PC-9 (cell line): ENCODE results near the gene WDR11. TPM values are rescaled to one million over a fixed set of nuclear protein-coding genes. Genes with fewer than 3 reads are reported as not detected.

Experiments
- BruUV-seq: library from RNA; stranded (reverse); fragments of 400-500 nt; replicated peaks from 2 replicates; lab custom pipeline; 2021; lab: Mats Ljungman, UMichigan
- CTCF ChIA-PET: fragments of 300-600 bp; sonication (Branson Sonifier 250); formaldehyde crosslinking; loops from one replicate; lab custom pipeline; 2022; ENCODE audit warnings: antibody characterized with exemption; lab: Charles Lee
- POLR2A ChIA-PET: fragments of 300-600 bp; sonication (Branson Sonifier 250); formaldehyde crosslinking; loops from one replicate; lab custom pipeline; 2022; ENCODE audit warnings: antibody characterized with exemption; ENCODE audit not compliant: unreplicated experiment; lab: Charles Lee
- DNase-seq, 2 experiments: peaks; one replicate each; pipeline versions ENCODE4 v3.0.0 to v3.0.0-alpha.2; 2015 to 2022; ENCODE audit warnings: mixed read lengths in 1 of 2
- H2AFZ ChIP-seq: fragments of 200-600 bp; sonication (generic); 2 replicates; pipeline ENCODE4 v1.8.1; 2017; ENCODE audit warnings: antibody characterized with exemption
- H3F3A ChIP-seq: fragments of 200-600 bp; sonication (generic); 2 replicates; pipeline ENCODE4 v1.8.1; 2017; ENCODE audit warnings: antibody characterized with exemption, mild to moderate bottlenecking, low read depth; ENCODE audit not compliant: insufficient read depth
- H3K27ac ChIP-seq: fragments of 200-600 bp; sonication (generic); 2 replicates; pipeline ENCODE4 v1.6.1; 2016; ENCODE audit warnings: mixed run types
- H3K27me3 ChIP-seq: fragments of 200-600 bp; sonication (generic); 2 replicates; pipeline ENCODE4 v1.6.1; 2016; ENCODE audit warnings: low read depth, mixed run types; ENCODE audit not compliant: insufficient read depth
- H3K36me3 ChIP-seq: fragments of 200-600 bp; sonication (generic); 2 replicates; pipeline ENCODE4 v1.6.1; 2016; ENCODE audit warnings: low read depth, mixed run types
- H3K4me1 ChIP-seq: fragments of 200-600 bp; sonication (generic); replicated peaks from 2 replicates; pipeline ENCODE4 v1.6.1; 2016; ENCODE audit warnings: mixed run types; ENCODE audit not compliant: insufficient read depth
- H3K4me2 ChIP-seq: fragments of 200-600 bp; sonication (generic); 2 replicates; pipeline ENCODE4 v1.6.1; 2017; ENCODE audit warnings: mixed run types
- H3K4me3 ChIP-seq: fragments of 200-600 bp; sonication (generic); 2 replicates; pipeline ENCODE4 v1.6.1; 2016; ENCODE audit warnings: mixed run types
- H3K79me2 ChIP-seq: fragments of 200-600 bp; sonication (generic); 2 replicates; pipeline ENCODE4 v1.6.1; 2017; ENCODE audit warnings: low read depth, mixed run types
- H3K9me2 ChIP-seq: fragments of 200-600 bp; sonication (generic); 2 replicates; pipeline ENCODE4 v1.8.1; 2017; ENCODE audit warnings: mild to moderate bottlenecking; ENCODE audit not compliant: insufficient read depth
- H3K9me3 ChIP-seq: fragments of 200-600 bp; sonication (generic); 2 replicates; pipeline ENCODE4 v1.8.1; 2016; ENCODE audit warnings: low read depth; ENCODE audit not compliant: insufficient read depth
- H4K20me1 ChIP-seq: fragments of 200-600 bp; sonication (generic); 2 replicates; pipeline ENCODE4 v1.8.1; 2017; ENCODE audit not compliant: insufficient read depth
- CTCF ChIP-seq: fragments of 200-600 bp; sonication (generic); conservative IDR thresholded peaks from 2 replicates; pipeline ENCODE4 v1.6.1; 2017; ENCODE audit warnings: mixed run types, antibody characterized with exemption, mild to moderate bottlenecking, moderate library complexity
- EZH2 ChIP-seq: fragments of 200-600 bp; sonication (generic); IDR thresholded peaks from 2 replicates; pipeline ENCODE4 v1.8.0; 2017; ENCODE audit warnings: antibody characterized with exemption, low read depth
- intact Hi-C: fragments of 100-400 bp; cut with micrococcal nuclease; formaldehyde crosslinking; loops from one replicate; pipeline ENCODE4 v1.10.0; 2022; ENCODE audit not compliant: unreplicated experiment
- total RNA-seq: library from RNA; stranded (reverse); gene quantifications from 2 replicates; pipeline ENCODE4 v1.2.3, GENCODE V29; 2021

WDR11 gene
- total RNA-seq, 1 experiment from 2014 or later: 27.4 TPM

DNA sequence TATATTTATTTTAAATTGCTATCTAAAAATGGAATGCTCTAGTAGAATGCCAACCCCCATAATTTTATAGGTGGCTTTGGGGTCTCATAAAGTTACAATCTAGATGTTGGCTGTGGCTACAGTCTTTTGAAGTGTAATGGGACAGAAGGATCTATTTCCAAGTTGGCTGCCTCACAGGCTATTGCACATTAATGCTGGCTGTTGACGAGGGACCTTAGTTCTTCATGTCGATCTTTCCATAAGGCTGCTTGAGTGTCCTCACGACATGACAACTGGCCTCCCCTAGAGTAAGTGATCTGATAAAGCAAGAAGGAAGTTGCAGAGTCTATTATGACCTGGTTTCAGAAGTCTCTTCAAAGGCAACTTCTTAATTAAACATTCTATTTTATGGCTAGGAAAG is 36.3 kb downstream of the WDR11 start:
- intact Hi-C loops: no loop called here
- H3K79me2 ChIP-seq: no peaks in the 10 kb centered on the region
- ChIA-PET POLR2A (no interaction called here), CTCF (no interaction called here)
- no peaks in the 10 kb centered on the region for H4K20me1 ChIP-seq
- DNase-seq: no peak
- no TSS peak for BruUV-seq
- H3K4me2 ChIP-seq: no peak overlapping the region
- H3K36me3 ChIP-seq: no peaks in the 10 kb centered on the region
- no peak overlapping the region for H2AFZ ChIP-seq
- H3K4me3 ChIP-seq: no peak overlapping the region
- TF ChIP-seq CTCF (no peak), EZH2 (no peak)
- H3K9me2 ChIP-seq: no peaks in the 10 kb centered on the region
- no peaks in the 10 kb centered on the region for H3K9me3 ChIP-seq
- no peaks in the 10 kb centered on the region for H3K4me1 ChIP-seq
- no peaks in the 10 kb centered on the region for H3K27me3 ChIP-seq
- no peaks in the 10 kb centered on the region for H3F3A ChIP-seq
- no peak overlapping the region for H3K27ac ChIP-seq

DNA sequence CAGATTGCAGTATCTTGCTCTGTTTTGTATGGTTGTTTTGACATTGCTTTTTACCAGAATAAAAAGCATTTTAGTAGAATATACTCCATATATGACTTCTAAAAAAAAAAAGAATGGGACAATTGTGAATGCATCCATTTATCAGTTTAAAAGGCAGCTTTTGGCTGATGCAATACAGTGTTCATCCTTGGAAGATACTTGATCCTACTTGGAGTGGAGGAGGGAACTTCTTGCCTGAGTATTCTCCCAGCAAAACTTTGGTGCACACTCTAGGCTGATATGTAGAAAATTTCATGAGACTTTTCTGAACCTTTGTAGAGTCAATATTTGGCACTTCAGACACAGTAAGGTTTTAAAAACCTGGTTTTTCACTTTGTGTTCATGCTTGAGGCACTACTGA is 40.2 kb downstream of the WDR11 start:
- Histone ChIP-seq H3K4me1 (no peaks in the 10 kb centered on the region), H3K27me3 (no peaks in the 10 kb centered on the region), H3K9me2 (no peaks in the 10 kb centered on the region), H3K4me3 (no peak overlapping the region), H3F3A (no peaks in the 10 kb centered on the region), H3K36me3 (no peaks in the 10 kb centered on the region), H3K4me2 (no peak overlapping the region), H2AFZ (no peak overlapping the region), H3K9me3 (no peaks in the 10 kb centered on the region), H4K20me1 (no peaks in the 10 kb centered on the region), H3K79me2 (no peaks in the 10 kb centered on the region), H3K27ac (no peak overlapping the region)
- ChIA-PET POLR2A (no interaction called here), CTCF (no interaction called here)
- DNase-seq: no peak
- TF ChIP-seq CTCF (no peak), EZH2 (no peak)
- intact Hi-C loops: no loop called here
- no TSS peak for BruUV-seq

GRCh38 chr10:120894556-120894955 is 43.4 kb downstream of the WDR11 start:
- BruUV-seq: no TSS peak
- no peaks in the 10 kb centered on the region for H4K20me1 ChIP-seq
- TF ChIP-seq EZH2 (no peak), CTCF (no peak)

More at GRCh38 chr10:120894556-120894955, 43.4 kb downstream of the WDR11 start:
- Histone ChIP-seq H3K4me3 (no peak overlapping the region), H3K9me2 (no peaks in the 10 kb centered on the region), H3K79me2 (no peaks in the 10 kb centered on the region), H3K27me3 (no peaks in the 10 kb centered on the region), H2AFZ (no peak overlapping the region), H3K4me1 (no peaks in the 10 kb centered on the region), H3K27ac (no peak overlapping the region), H3K9me3 (no peaks in the 10 kb centered on the region), H3K4me2 (no peak overlapping the region), H3K36me3 (no peaks in the 10 kb centered on the region), H3F3A (no peaks in the 10 kb centered on the region)
- ChIA-PET POLR2A (no interaction called here), CTCF (no interaction called here)
- DNase-seq: no peak
- intact Hi-C loops: no loop called here
